Measurements from ENCODE around the gene HSPA13. TPM values are rescaled to one million over a fixed set of nuclear protein-coding genes. Genes with fewer than 3 reads are reported as not detected.

Gene HSPA13
- polyA plus RNA-seq, 2 of the 4 experiments (the other 2 are of a cell fraction), result 16.0 to 52.0 TPM

GRCh38 chr21:14361958-14362357 is 21.0 kb downstream of the HSPA13 start:
- ATAC-seq, result no peak
- FAIRE-seq, result no peak
- H3K4me1 ChIP-seq, result no peaks in the 10 kb centered on the region
- TF ChIP-seq HOXB5 (CRISPR knock-in tag; IDR thresholded peaks at IDR 0.05) (no peak), ZFP36 (IDR thresholded peaks at IDR 0.05; ENCODE audit: borderline replicate concordance, partially characterized antibody) (no peak), ATOH8 (CRISPR knock-in tag; IDR thresholded peaks at IDR 0.05; ENCODE audit: low read depth) (no peak), CEBPB (IDR thresholded peaks at IDR 0.05) (no peak), POLR2AphosphoS2 (conservative IDR thresholded peaks at IDR 0.05; ENCODE audit: low read length) (no peak), ZNF302 (CRISPR knock-in tag; IDR thresholded peaks at IDR 0.05) (no peak), CTCF (IDR thresholded peaks at IDR 0.05) (no peak), ZSCAN20 (CRISPR knock-in tag; IDR thresholded peaks at IDR 0.05) (no peak), FOXS1 (CRISPR knock-in tag; IDR thresholded peaks at IDR 0.05) (no peak), TP53 (CRISPR knock-in tag; IDR thresholded peaks at IDR 0.05) (no peak), CHD2 (IDR thresholded peaks at IDR 0.05; ENCODE audit: low read length, partially characterized antibody) (no peak), USF2 (IDR thresholded peaks at IDR 0.05) (no peak), HOXB13 (CRISPR knock-in tag; IDR thresholded peaks at IDR 0.05; ENCODE audit: low read depth) (no peak), HOXA7 (CRISPR knock-in tag; IDR thresholded peaks at IDR 0.05) (no peak), HES2 (IDR thresholded peaks at IDR 0.05) (no peak), RFX5 (IDR thresholded peaks at IDR 0.05) (no peak), FOSL2 (IDR thresholded peaks at IDR 0.05) (no peak), FOSL2 (CRISPR knock-in tag; IDR thresholded peaks at IDR 0.05) (no peak), CHD4 (IDR thresholded peaks at IDR 0.05; ENCODE audit: borderline replicate concordance) (no peak), HDAC2 (IDR thresholded peaks at IDR 0.05) (no peak)
- CTCF ChIA-PET, result no interaction called here
- H3K27ac ChIP-seq, result no peak overlapping the region
- H3K4me2 ChIP-seq, result no peak overlapping the region
- no peaks in the 10 kb centered on the region for H3K9me3 ChIP-seq
- DNase-seq (ENCODE audit: low read depth in 1 of 2, low spot score in 1 of 2), result no peak
- POLR2A ChIA-PET, result no interaction called here
- 17% methylated on average over 3 of the region's 3 CpGs for WGBS (ENCODE audit: missing lambda C conversion rate)
- H3K4me3 ChIP-seq, result no peak overlapping the region

GRCh38 chr21:14358775-14359174 is 24.2 kb downstream of the HSPA13 start:
- ChIA-PET CTCF (no interaction called here), POLR2A (no interaction called here)
- WGBS (ENCODE audit: missing lambda C conversion rate), result 7% methylated on average over 1 of the region's 1 CpG
- Histone ChIP-seq H3K9me3 (no peaks in the 10 kb centered on the region), H3K27ac (no peak overlapping the region), H3K4me3 (no peak overlapping the region), H3K4me2 (no peak overlapping the region), H3K4me1 (no peaks in the 10 kb centered on the region)
- TF ChIP-seq NFE2L2 (conservative IDR thresholded peaks at IDR 0.05; ENCODE audit: low read length) (no peak), ELK1 (IDR thresholded peaks at IDR 0.05; ENCODE audit: low read depth, low read length) (no peak), FOSL2 (IDR thresholded peaks at IDR 0.05) (no peak), FOSL2 (CRISPR knock-in tag; IDR thresholded peaks at IDR 0.05) (no peak), HOXB5 (CRISPR knock-in tag; IDR thresholded peaks at IDR 0.05) (no peak)
- ATAC-seq, result no peak
- no peak for FAIRE-seq
- no peak for DNase-seq (ENCODE audit: low read depth in 1 of 2, low spot score in 1 of 2)
